GM12892 (cell line): ENCODE data around the gene PRRC2B.
"Not testable (repeated sequence)": the region's sequence is repeated elsewhere in the genome, so short reads cannot be mapped to it uniquely, and the experiment has no call there.

ENCODE experiments used
- DNase-seq: peaks from one replicate; pipeline ENCODE4 v3.0.0; 2011; ENCODE audit not compliant: insufficient read length
- FAIRE-seq: peaks from 2 replicates; lab custom pipeline; 2011; peaks lifted over from hg19 to GRCh38; lab: Jason Lieb, UNC
- POLR2A ChIP-seq: IDR thresholded peaks from 2 replicates; pipeline ENCODE4 v1.6.1; 2011; ENCODE audit warnings: low read depth, low read length, control low read depth
- POLR2AphosphoS5 ChIP-seq: IDR thresholded peaks from 2 replicates; pipeline ENCODE4 v1.6.1; 2011; ENCODE audit warnings: low read depth, low read length, control low read depth
- TAF1 ChIP-seq: IDR thresholded peaks from 2 replicates; pipeline ENCODE4 v1.6.1; 2011; ENCODE audit warnings: low read depth, mild to moderate bottlenecking, control low read depth, low read length, borderline replicate concordance

Gene PRRC2B

DNA sequence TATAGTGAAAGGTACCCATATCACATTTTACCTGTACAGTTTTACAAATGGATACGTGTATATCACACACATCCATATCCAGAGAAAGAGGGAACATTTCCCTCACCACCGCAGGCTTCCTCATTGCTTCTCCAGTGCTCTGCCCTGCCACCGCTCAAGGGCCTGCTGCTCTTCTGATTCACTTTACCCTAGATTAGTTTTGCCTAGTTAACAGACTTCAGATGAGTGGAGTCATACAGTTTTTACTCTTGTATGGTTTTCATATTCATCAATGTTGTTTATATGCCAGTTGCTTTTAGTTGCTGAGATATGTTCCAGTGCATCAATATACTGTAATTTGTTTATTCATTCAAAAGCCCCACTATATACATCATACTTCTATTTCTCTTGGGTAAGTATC is 54.9 kb downstream of the PRRC2B start:
- FAIRE-seq (no peak), DNase-seq (no peak)
- TF ChIP-seq TAF1 (no peak), POLR2A (no peak), POLR2AphosphoS5 (no peak)

- TF ChIP-seq TAF1: no peak
Observed at GRCh38 chr9:131449276-131449675, 55.4 kb downstream of the PRRC2B start.

DNA sequence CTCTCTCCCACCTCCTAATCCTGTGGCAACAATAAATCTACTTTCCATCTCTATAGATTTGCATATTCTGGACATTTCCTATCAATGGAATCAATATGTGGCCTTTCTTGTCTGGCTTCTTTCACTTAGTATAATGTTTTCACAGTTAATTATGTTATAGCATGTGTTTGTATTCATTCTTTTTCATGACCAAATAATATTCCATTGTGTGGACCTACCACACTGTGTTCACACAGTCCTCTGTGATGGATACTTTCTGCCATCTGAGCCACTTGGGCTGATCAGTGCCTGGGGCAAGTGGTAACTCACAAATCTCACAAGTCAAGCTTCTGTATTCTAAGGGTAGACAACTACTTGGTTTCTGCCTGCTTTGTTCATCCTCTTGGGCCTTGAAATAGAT is 60.1 kb downstream of the PRRC2B start:
- no peak for DNase-seq
- TF ChIP-seq POLR2A (no peak), POLR2AphosphoS5 (no peak)
- no peak for FAIRE-seq

More at GRCh38 chr9:131449276-131449675, 55.4 kb downstream of the PRRC2B start:
- FAIRE-seq (no peak), DNase-seq (no peak)

- FAIRE-seq, DNase-seq: not testable (repeated sequence)
Observed at GRCh38 chr9:131455655-131456054, 61.8 kb downstream of the PRRC2B start.

DNA sequence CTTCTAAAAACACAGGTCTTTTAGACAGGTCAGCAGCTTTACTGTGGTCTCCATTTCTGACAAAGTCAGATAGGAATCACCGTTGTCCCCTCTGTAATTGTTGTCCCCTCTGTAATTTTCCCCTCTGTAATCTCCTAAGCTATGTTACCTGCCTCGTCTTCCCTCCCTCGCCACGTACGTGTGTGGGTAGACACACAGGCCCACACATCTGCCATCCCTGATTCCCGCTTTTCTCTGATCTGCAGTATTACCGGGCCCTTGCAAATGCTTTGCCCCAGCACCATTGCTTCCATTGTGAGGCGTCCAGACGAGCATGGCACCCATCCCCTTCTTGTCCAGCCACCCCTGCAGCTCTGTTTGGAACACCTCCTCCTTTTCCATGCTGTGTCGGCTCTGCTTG is 63.9 kb downstream of the PRRC2B start:
- DNase-seq: no peak
- TF ChIP-seq TAF1 (no peak), POLR2AphosphoS5 (no peak), POLR2A (no peak)
- FAIRE-seq: no peak

DNA sequence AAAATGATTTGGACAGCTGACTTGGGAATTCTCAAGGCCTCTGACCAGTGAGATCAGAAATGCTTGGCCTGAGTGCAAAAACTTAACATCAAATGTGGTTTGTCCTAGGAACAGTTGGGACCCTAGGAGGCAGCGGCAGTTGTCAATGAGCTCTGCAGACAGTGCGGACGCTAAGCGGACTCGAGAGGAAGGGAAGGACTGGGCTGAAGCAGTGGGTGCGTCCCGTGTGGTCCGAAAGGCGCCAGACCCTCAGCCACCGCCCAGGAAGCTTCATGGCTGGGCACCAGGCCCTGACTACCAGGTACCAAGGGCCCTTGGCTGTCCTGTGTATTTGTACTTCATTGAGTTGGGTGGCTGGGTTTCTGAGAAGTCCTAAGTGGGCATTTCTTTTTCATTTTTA is 65.2 kb downstream of the PRRC2B start:
- TF ChIP-seq TAF1 (no peak), POLR2A (no peak), POLR2AphosphoS5 (no peak)
- FAIRE-seq: no peak

DNA sequence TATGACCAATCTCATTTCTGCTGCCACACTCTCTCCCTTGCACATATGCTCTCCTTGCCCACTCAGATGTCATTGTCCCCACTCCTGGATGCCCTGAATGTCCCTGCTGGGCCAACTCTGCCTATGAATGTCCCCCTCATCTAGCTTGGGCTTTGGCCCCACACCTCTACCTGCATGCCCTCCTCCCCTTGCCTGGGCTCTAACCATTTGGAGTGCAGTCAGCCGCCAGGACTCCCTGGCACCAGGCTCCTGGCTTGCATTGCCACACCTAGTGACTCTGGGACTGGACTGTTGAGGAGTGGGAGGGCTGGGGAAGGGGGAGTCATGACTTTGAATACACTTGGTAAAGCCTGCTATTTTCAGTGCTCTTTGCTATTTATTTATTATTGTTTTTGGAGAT is 67.3 kb downstream of the PRRC2B start:
- TF ChIP-seq TAF1 (no peak), POLR2AphosphoS5 (no peak), POLR2A (no peak)
- DNase-seq (no peak), FAIRE-seq (no peak)

More for the DNA sequence above, 65.2 kb downstream of the PRRC2B start:
- DNase-seq: no peak

DNA sequence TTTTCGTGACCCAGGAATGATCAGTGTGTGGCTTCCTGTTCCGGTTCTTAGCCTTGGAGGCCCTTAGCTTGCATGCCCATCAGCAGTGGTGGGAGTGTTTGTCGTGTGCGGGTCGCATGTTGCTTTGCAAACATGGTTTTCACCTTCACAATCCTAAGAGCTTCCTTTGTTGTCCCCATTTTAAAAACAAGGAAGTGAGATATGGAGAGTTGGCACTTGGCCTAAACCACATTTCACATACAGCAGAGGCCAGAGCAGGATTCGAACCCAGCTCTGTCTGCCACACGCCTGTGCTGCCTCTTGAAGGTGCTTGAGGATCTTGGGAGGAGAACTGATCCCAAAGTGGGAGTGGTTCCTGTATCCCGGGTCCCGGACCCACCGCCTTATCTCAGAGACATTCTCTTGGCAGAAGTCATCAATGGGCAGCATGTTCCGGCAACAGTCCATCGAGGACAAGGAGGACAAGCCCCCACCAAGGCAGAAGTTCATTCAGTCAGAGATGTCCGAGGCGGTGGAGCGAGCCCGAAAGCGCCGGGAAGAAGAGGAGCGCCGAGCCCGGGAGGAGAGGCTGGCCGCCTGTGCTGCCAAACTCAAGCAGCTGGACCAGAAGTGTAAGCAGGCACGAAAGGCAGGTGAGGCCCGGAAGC is 70.6 kb downstream of the PRRC2B start:
- FAIRE-seq: no peak

DNA sequence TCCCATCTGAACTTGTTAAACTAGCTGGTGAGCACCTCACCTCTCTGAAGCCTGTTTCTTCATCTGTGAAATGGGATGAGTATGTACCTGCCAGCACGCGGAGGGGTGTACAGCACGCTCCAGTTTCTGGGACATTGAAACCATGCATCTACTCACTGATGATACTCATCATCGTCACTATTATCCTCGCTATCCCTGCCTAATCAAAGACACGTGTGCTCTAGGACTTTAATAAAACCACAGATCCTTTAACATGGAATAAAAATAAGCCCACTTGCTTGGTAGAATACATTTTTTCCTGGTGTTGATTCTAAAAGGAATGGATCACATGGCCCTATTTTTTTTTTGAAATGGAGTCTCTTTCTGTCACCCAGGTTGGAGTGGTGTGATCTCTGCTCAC is 71.5 kb downstream of the PRRC2B start:
- TF ChIP-seq TAF1 (no peak), POLR2A (no peak), POLR2AphosphoS5 (no peak)
- FAIRE-seq (no peak), DNase-seq (no peak)

More for the DNA sequence above, 70.6 kb downstream of the PRRC2B start:
- no peak for TF ChIP-seq POLR2AphosphoS5
- TF ChIP-seq POLR2A: no peak
- TF ChIP-seq TAF1: no peak
- DNase-seq: no peak

- no peak for DNase-seq
- no peak for TF ChIP-seq POLR2A
- no peak for TF ChIP-seq POLR2AphosphoS5
- no peak for TF ChIP-seq TAF1
- no peak for FAIRE-seq
Observed at GRCh38 chr9:131467214-131467935, 73.5 kb downstream of the PRRC2B start.

DNA sequence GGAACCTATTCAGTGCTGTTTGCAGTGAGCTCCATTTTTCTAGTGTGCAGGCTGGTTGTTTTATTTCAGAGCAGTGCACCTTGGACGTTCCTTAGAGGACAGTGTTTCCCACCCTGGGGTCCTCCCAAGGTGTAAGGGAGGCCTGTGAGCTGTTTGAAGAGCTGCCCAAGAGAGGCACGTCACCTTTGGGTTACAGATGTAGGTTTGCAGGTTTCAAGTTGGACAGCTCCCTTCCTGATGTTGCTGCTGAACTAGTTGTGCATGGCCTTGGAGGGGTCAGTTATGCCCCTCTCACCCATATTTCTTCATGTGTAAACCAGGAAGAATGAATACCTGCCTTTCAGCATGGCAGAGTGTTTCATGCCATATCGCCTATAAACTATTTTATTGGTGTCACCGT is 74.1 kb downstream of the PRRC2B start:
- FAIRE-seq (no peak), DNase-seq (no peak)
- no peak for TF ChIP-seq POLR2AphosphoS5
- TF ChIP-seq POLR2A: no peak
- TF ChIP-seq TAF1: no peak

GRCh38 chr9:131469356-131469755 is 75.5 kb downstream of the PRRC2B start:
- FAIRE-seq (no peak), DNase-seq (no peak)
- TF ChIP-seq TAF1 (no peak), POLR2A (no peak), POLR2AphosphoS5 (no peak)

DNA sequence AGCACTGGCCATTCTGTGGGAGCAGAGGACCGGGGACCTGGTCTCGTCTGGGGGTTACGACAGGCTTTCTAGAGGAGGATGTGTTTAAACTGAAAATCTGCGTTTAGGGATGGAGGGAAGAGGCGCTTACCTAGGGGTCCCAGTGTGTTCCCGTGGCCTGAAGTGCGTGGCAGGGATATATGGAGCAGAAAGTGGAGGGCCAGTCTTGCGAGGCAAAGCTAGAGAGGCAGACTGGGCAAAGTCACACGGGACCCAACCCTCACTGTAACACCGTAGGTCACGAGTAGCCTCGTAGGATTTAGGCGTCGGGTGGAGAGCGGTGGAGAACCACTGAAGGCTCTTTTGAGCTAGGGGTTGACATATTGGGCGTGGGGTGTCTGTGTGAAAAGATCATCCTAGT is 76.1 kb downstream of the PRRC2B start:
- DNase-seq (no peak), FAIRE-seq (no peak)
- TF ChIP-seq POLR2A: no peak
- no peak for TF ChIP-seq POLR2AphosphoS5
- no peak for TF ChIP-seq TAF1

DNA sequence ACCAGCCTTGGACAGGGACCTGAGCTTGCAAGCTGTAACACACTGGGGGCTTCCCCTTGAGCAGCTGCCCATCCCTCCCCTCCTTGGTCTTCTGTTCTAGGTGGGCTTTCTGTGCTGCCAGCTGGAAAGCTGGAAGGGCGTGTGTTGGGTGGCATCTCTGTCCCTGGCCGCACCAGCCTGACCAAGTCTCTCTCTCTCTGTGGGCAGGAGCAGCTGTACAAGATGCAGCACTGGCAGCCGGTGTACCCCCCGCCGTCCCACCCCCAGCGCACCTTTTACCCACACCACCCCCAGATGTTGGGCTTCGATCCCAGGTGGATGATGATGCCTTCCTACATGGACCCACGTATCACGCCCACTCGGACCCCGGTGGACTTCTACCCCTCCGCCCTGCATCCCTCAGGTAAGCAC is 76.7 kb downstream of the PRRC2B start:
- TF ChIP-seq POLR2A (no peak), TAF1 (no peak), POLR2AphosphoS5 (no peak)
- FAIRE-seq (no peak), DNase-seq (no peak)

- DNase-seq, FAIRE-seq: not testable (repeated sequence)
Observed at GRCh38 chr9:131472085-131472484, 78.2 kb downstream of the PRRC2B start.
